Left lobe of liver (tissue), 2 donors: ENCODE measurements around the gene MBNL3. TPM values are rescaled to one million over a fixed set of nuclear protein-coding genes. Genes with fewer than 3 reads are reported as not detected.
A peak's percentile ranks its signal among the peaks of the same experiment; 100 is the strongest.
"Not testable (repeated sequence)": the region's sequence is repeated elsewhere in the genome, so short reads cannot be mapped to it uniquely, and the experiment has no call there.

Experiments used
- ATAC-seq: fragments of 200-7000 bp; cut with Tn5 transposase; one replicate; pipeline ENCODE4 v1.9.1; 2020; ENCODE audit warnings: mild to moderate bottlenecking, moderate library complexity
- DNase-seq: peaks from one replicate; pipeline ENCODE4 v3.0.0-alpha.2; 2020; ENCODE audit warnings: low spot score
- total RNA-seq: library from RNA; stranded (reverse); gene quantifications from one replicate; pipeline ENCODE4 v1.2.1, GENCODE V29; 2021
- donor health status: DM: no; HTN: no; CAD: no; lungs with moderate emphysema.
- donor health status: DM: no; HTN: yes; CAD: no.

MBNL3 gene
- total RNA-seq, 1 donor from 2014 or later = 93.4 TPM

GRCh38 chrX:132480581-132481203 lies 8.1 kb downstream of the MBNL3 start:
- peak; percentile 91 for ATAC-seq
- peak; percentile 71 for DNase-seq

- ATAC-seq = peak; percentile 45
- DNase-seq = no peak
These were observed 14.1 kb downstream of the MBNL3 start for GRCh38 chrX:132474544-132475248.

- no peak for DNase-seq
- ATAC-seq = no peak
These were observed 16.4 kb downstream of the MBNL3 start for GRCh38 chrX:132472397-132472796.

- ATAC-seq = no peak
- DNase-seq = no peak
These were observed 18.0 kb downstream of the MBNL3 start for GRCh38 chrX:132470831-132471230.

GRCh38 chrX:132470179-132470578 lies 18.7 kb downstream of the MBNL3 start:
- ATAC-seq = no peak

GRCh38 chrX:132468454-132468853 lies 20.4 kb downstream of the MBNL3 start:
- ATAC-seq = no peak

More at GRCh38 chrX:132470179-132470578, 18.7 kb downstream of the MBNL3 start:
- DNase-seq = no peak

GRCh38 chrX:132467989-132468388 lies 20.8 kb downstream of the MBNL3 start:
- DNase-seq (no peak), ATAC-seq (no peak)

More at GRCh38 chrX:132468454-132468853, 20.4 kb downstream of the MBNL3 start:
- DNase-seq = no peak

GRCh38 chrX:132467026-132467425 lies 21.8 kb downstream of the MBNL3 start:
- ATAC-seq (no peak), DNase-seq (no peak)

GRCh38 chrX:132463411-132463810 lies 25.4 kb downstream of the MBNL3 start:
- ATAC-seq = peak; percentile 52
- DNase-seq = no peak

GRCh38 chrX:132461886-132462285 lies 27.0 kb downstream of the MBNL3 start:
- ATAC-seq = no peak
- DNase-seq = no peak

- DNase-seq (no peak), ATAC-seq (no peak)
These were observed 35.8 kb downstream of the MBNL3 start for GRCh38 chrX:132452911-132453550.

GRCh38 chrX:132445909-132446308 lies 42.9 kb downstream of the MBNL3 start:
- ATAC-seq, DNase-seq: not testable (repeated sequence)

- DNase-seq (no peak), ATAC-seq (no peak)
These were observed 43.9 kb downstream of the MBNL3 start for GRCh38 chrX:132444936-132445335.

GRCh38 chrX:132443196-132444135 lies 45.4 kb downstream of the MBNL3 start:
- ATAC-seq = peak; percentile 45
- no peak for DNase-seq

- ATAC-seq = no peak
- no peak for DNase-seq
These were observed 46.1 kb downstream of the MBNL3 start for GRCh38 chrX:132442691-132443090.

GRCh38 chrX:132435222-132435621 lies 53.6 kb downstream of the MBNL3 start:
- ATAC-seq (peak; percentile 42), DNase-seq (no peak)

GRCh38 chrX:132433551-132433950 lies 55.3 kb downstream of the MBNL3 start:
- ATAC-seq = no peak
- DNase-seq = no peak

GRCh38 chrX:132433001-132433400 lies 55.8 kb downstream of the MBNL3 start:
- ATAC-seq (no peak), DNase-seq (no peak)

- ATAC-seq = no peak
- DNase-seq = no peak
These were observed 59.9 kb downstream of the MBNL3 start for GRCh38 chrX:132428896-132429295.

- DNase-seq = no peak
- no peak for ATAC-seq
These were observed 62.0 kb downstream of the MBNL3 start for GRCh38 chrX:132426695-132427281.
